SK-N-SH (cell line): Measurements from ENCODE around the gene ASMTL.

Experiments used
- CTCF ChIP-seq: fragments of 200-600 bp; sonication (generic); IDR thresholded peaks from 2 replicates; pipeline ENCODE4 v1.6.1; 2017; ENCODE audit warnings: antibody characterized with exemption, mild to moderate bottlenecking, moderate library complexity
- ELF1 ChIP-seq: IDR thresholded peaks from 2 replicates; pipeline ENCODE4 v1.4.0; 2012
- EP300 ChIP-seq, 2 experiments: IDR thresholded peaks; 2 replicates each; pipeline versions ENCODE4 v1.4.0 to v1.6.1; 2012; ENCODE audit warnings: borderline replicate concordance in 1 of 2, low read depth in 1 of 2, low read length in 1 of 2
- EZH2phosphoT487 ChIP-seq: fragments of 200-600 bp; sonication (generic); IDR thresholded peaks from 2 replicates; pipeline ENCODE4 v1.6.1; 2017; ENCODE audit warnings: low read depth, mixed run types, mild to moderate bottlenecking, antibody characterized with exemption, moderate library complexity, borderline replicate concordance
- FOXM1 ChIP-seq: IDR thresholded peaks from 2 replicates; pipeline ENCODE4 v1.4.0; 2012; ENCODE audit warnings: low read depth, mild to moderate bottlenecking
- GABPA ChIP-seq: IDR thresholded peaks from 2 replicates; pipeline ENCODE4 v1.4.0; 2012; ENCODE audit warnings: low read depth, mild to moderate bottlenecking
- JUND ChIP-seq: IDR thresholded peaks from 2 replicates; pipeline ENCODE4 v1.4.0; 2012
- POLR2AphosphoS5 ChIP-seq: IDR thresholded peaks from 2 replicates; pipeline ENCODE4 v1.6.1; 2012; ENCODE audit warnings: low read depth, low read length
- RAD21 ChIP-seq: IDR thresholded peaks from 2 replicates; pipeline ENCODE4 v1.6.1; 2012; ENCODE audit warnings: mild to moderate bottlenecking, low read length
- TCF12 ChIP-seq: IDR thresholded peaks from 2 replicates; pipeline ENCODE4 v1.4.0; 2012
- YY1 ChIP-seq: IDR thresholded peaks from 2 replicates; pipeline ENCODE4 v1.4.0; 2012; ENCODE audit warnings: low read depth, mild to moderate bottlenecking
- TF ChIP-seq, protein P1 (sequence below): IDR thresholded peaks from 2 replicates; pipeline ENCODE4 v1.4.0; 2012; ENCODE audit warnings: low read depth, borderline replicate concordance
- TF ChIP-seq, protein P2 (sequence below): fragments of 150-350 bp; IDR thresholded peaks from 2 replicates; pipeline ENCODE4 v1.6.1; 2017; ENCODE audit warnings: antibody characterized with exemption, low read length, low read depth, borderline replicate concordance
- TF ChIP-seq, protein P3 (sequence below): IDR thresholded peaks from 2 replicates; pipeline ENCODE4 v1.4.0; 2012; ENCODE audit warnings: low read depth

DNA sequence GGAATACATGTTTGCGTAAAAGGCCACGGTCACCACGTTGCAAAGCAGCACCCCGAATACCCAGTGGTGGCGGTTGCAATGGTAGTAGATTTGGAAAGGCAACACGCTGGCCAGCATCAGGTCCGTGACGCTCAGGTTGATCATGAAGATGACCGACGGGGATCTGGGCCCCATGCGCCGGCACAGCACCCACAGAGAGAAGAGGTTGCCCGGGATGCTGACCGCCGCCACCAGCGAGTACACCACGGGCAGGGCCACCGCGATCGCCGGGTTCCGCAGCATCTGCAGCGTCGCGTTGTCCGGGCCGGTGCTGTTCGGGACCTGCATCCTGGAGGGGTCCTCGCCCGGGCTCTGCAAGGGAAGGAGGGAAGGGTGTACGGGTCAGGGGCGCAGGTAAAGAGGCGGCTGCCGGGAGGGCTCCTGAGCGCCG, 13.5 kb upstream of the ASMTL start:
- TF ChIP-seq POLR2AphosphoS5: no peak
- TF ChIP-seq FOXM1: no peak
- no peak for TF ChIP-seq JUND
- TF ChIP-seq, protein P1, sequence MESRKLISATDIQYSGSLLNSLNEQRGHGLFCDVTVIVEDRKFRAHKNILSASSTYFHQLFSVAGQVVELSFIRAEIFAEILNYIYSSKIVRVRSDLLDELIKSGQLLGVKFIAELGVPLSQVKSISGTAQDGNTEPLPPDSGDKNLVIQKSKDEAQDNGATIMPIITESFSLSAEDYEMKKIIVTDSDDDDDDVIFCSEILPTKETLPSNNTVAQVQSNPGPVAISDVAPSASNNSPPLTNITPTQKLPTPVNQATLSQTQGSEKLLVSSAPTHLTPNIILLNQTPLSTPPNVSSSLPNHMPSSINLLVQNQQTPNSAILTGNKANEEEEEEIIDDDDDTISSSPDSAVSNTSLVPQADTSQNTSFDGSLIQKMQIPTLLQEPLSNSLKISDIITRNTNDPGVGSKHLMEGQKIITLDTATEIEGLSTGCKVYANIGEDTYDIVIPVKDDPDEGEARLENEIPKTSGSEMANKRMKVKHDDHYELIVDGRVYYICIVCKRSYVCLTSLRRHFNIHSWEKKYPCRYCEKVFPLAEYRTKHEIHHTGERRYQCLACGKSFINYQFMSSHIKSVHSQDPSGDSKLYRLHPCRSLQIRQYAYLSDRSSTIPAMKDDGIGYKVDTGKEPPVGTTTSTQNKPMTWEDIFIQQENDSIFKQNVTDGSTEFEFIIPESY: no peak
- no peak for TF ChIP-seq CTCF
- no peak for TF ChIP-seq TCF12
- TF ChIP-seq EP300 (IDR thresholded peaks at IDR 0.05; ENCODE audit: borderline replicate concordance in 1 of 2, low read depth in 1 of 2, low read length in 1 of 2): no peak
- TF ChIP-seq, protein P2, sequence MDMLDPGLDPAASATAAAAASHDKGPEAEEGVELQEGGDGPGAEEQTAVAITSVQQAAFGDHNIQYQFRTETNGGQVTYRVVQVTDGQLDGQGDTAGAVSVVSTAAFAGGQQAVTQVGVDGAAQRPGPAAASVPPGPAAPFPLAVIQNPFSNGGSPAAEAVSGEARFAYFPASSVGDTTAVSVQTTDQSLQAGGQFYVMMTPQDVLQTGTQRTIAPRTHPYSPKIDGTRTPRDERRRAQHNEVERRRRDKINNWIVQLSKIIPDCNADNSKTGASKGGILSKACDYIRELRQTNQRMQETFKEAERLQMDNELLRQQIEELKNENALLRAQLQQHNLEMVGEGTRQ: no peak
- no peak for TF ChIP-seq EZH2phosphoT487
- TF ChIP-seq RAD21: no peak
- no peak for TF ChIP-seq GABPA
- TF ChIP-seq ELF1: no peak
- TF ChIP-seq YY1: no peak
- TF ChIP-seq, protein P3, sequence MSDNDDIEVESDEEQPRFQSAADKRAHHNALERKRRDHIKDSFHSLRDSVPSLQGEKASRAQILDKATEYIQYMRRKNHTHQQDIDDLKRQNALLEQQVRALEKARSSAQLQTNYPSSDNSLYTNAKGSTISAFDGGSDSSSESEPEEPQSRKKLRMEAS: no peak
